ENCODE results near the gene ELP2. TPM values are rescaled to one million over a fixed set of nuclear protein-coding genes. Genes with fewer than 3 reads are reported as not detected.

Gene ELP2
- total RNA-seq, 1 donor from 2014 or later, result 49.7 TPM

GRCh38 chr18:36214811-36215210 is 85.1 kb downstream of the ELP2 start:
- no peak for DNase-seq
- H3K36me3 ChIP-seq, result no peaks in the 10 kb centered on the region
- peaks cover 13% of the 10 kb centered on the region for H3K4me1 ChIP-seq
- no peak for TF ChIP-seq CTCF (IDR thresholded peaks at IDR 0.05; ENCODE audit: borderline replicate concordance)
- no peaks in the 10 kb centered on the region for H3K27me3 ChIP-seq (ENCODE audit: low read depth)
- no peak overlapping the region for H3K27ac ChIP-seq (replicated peaks)
- intact Hi-C loops (cut with micrococcal nuclease), result no loop called here
- H3K4me3 ChIP-seq, result no peak overlapping the region
- no peaks in the 10 kb centered on the region for H3K9me3 ChIP-seq (replicated peaks)

- Histone ChIP-seq H3K9me3 (replicated peaks) (no peaks in the 10 kb centered on the region), H3K4me3 (no peak overlapping the region), H3K36me3 (no peaks in the 10 kb centered on the region), H3K4me1 (peaks cover 13% of the 10 kb centered on the region), H3K27ac (replicated peaks) (no peak overlapping the region), H3K27me3 (ENCODE audit: low read depth) (no peaks in the 10 kb centered on the region)
- no peak for DNase-seq
- intact Hi-C loops (cut with micrococcal nuclease), result no loop called here
- no peak for TF ChIP-seq CTCF (IDR thresholded peaks at IDR 0.05; ENCODE audit: borderline replicate concordance)
Measured at GRCh38 chr18:36215577-36215976, 85.9 kb downstream of the ELP2 start.

GRCh38 chr18:36217348-36217747 is 87.6 kb downstream of the ELP2 start:
- Histone ChIP-seq H3K4me3 (no peak overlapping the region), H3K9me3 (replicated peaks) (no peaks in the 10 kb centered on the region), H3K36me3 (no peaks in the 10 kb centered on the region), H3K27me3 (ENCODE audit: low read depth) (no peaks in the 10 kb centered on the region), H3K4me1 (peaks cover 10% of the 10 kb centered on the region), H3K27ac (replicated peaks) (no peak overlapping the region)
- TF ChIP-seq CTCF (IDR thresholded peaks at IDR 0.05; ENCODE audit: borderline replicate concordance), result no peak
- no peak for DNase-seq
- intact Hi-C loops (cut with micrococcal nuclease), result no loop called here

- intact Hi-C loops (cut with micrococcal nuclease), result no loop called here
Measured at GRCh38 chr18:36229188-36229587, 99.5 kb downstream of the ELP2 start.

More at GRCh38 chr18:36229188-36229587, 99.5 kb downstream of the ELP2 start:
- H3K27me3 ChIP-seq (ENCODE audit: low read depth), result no peaks in the 10 kb centered on the region
- no peak for TF ChIP-seq CTCF (IDR thresholded peaks at IDR 0.05; ENCODE audit: borderline replicate concordance)
- H3K4me3 ChIP-seq, result no peak overlapping the region
- H3K4me1 ChIP-seq, result no peaks in the 10 kb centered on the region
- H3K9me3 ChIP-seq (replicated peaks), result peaks cover 52% of the 10 kb centered on the region
- peaks cover 10% of the 10 kb centered on the region for H3K36me3 ChIP-seq
- no peak overlapping the region for H3K27ac ChIP-seq (replicated peaks)
- DNase-seq, result no peak

Other genes starting within 250 kb of the ELP2 start
- 53.4 TPM for gene RPRD1A, start 62.3 kb upstream of the ELP2 start, total RNA-seq
- 11.9 TPM for gene SLC39A6, start 559 bp upstream of the ELP2 start, total RNA-seq
- gene MOCOS, start 57.6 kb downstream of the ELP2 start, total RNA-seq, result 0.33 TPM
- 346 TPM for gene FHOD3, start 167.8 kb downstream of the ELP2 start, total RNA-seq

All from left ventricle myocardium inferior (tissue), 1 donor.